Measurements from ENCODE around the gene MGAT4B.
"Not testable (repeated sequence)": the region's sequence is repeated elsewhere in the genome, so short reads cannot be mapped to it uniquely, and the experiment has no call there.

The MGAT4B gene

DNA sequence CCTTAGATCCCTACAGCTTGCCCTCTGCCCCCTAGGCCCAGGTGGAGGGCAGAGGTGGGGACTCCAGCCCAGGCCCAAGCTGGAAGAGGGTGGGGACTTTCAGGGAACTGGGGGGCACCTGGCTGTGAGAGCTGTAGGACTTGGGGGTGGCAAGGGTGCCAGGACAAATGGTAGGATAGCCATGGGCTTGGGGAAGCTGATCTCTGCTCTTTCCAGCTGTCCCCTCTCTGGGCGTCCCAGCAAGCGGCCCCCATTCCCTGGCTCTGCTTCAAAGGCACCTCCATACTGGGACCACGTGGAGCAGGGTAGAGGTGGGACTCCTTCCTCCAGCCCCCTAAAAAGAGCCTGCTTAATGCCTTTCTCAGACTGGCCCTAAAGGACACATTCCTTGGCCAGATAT is 12.5 kb downstream of the MGAT4B start:
- no peak for DNase-seq

DNA sequence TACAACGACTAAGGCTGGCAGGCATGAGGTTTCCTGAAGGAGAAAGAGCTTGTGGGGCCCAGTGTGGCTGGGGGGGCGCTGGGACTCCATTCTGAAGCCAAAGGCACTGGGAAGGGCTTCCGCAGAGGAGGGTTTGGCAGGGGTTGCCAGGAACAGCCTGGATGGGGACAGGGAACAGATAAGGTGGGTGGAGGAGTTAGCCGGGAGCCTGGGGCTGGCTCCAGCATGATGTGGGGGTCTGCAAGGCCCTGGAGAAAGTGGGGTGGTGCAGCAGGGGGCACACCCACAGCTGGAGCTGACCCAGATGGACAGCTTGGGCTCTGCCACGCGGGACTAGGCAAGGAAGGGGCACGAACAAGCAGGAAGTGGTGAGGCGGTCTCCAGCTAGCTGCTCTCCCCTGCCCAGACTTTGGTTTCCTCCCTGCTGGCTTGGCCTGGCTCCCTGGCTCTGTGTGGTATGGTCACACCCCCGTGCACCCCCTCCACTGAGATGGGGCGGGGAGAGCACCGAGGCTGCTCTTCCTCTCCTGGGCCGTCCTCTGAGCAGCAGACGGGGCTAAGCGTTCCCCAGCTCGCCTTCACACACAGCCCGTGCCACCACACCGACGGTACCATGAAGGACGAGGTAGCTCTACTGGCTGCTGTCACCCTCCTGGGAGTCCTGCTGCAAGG is 13.1 kb downstream of the MGAT4B start, which contains the start of gene LTC4S:
LTC4S (plus strand) TSS at position 519 of the 672 bp plus-strand sequence; CDS start at position 614, 95 bp downstream.
- no peak for DNase-seq

DNA sequence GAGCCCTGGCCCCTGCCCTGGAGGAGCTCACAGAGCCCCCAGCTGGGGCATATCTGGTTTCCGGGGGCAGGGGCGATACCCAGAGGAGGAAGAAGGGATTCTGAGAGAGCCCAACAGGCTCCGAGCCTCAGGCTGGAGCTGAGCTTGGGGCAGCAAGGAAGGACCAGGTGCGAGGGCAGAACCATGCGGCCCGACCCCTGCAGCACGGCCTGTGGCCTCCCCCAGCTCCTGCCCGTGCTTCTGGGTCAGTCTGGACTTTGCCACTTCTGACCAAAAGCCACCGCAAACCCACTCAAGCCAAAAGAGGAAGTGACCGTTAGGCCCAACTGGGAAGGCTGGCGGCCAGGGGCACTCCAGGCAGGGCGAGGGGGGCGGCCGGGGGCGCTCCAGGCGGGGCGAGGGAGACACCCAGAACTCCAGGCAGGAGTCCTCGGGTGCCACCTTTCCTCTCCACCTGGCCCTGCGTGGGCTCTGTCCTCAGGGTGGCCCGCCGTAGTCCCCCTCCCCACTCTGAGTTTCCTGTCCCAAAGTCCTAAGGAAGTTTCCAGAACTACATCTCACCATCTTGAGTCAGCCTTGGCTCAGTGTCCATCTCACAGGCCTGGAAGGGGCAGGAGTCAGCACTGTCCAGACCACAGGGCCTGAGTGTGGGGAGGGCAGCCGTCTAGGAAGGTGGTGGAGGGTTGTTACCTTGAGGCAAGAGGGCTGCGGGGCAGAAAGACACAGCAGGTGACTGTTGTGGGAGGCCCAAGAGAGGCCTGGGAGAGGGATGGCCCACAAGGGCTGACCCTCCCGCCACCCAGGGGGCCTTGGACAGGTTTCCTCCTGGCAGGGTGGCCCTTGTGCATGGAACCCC is 13.8 kb downstream of the MGAT4B start:
- DNase-seq, result no peak

DNA sequence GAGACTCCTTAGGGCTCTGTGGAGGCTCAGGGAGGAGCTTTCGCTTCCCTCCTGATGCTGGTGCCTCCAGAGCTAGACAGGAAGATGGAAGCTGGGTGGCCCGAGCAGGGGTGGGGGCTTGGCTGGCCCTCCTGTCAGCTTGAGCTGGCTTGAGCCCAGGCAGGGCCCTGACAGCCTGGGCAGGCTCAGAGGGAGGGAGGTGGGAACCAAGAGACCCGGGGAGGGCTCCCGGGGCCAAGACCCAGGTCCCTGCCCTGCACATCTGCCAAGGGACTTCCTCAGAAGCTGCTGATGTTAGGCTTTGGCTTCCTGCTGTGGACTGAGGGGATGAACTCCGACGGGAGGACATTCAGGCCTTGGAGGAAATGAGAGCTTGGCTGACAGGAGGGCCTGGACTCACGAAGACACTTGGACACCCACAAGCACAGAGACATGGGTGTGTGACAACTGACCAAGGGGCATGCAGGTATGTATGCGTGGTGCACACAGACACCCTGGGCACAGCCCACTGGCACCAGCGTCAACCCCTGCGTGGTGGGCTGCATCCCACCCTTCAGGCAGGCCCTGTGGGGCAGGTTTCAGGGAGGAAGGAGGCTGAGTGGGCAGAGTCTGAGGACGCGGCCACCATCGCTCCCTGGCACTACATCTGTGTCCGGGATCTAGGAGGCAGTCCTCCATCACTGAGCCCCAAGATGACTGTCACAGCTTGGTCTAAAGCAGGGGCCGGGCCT is 14.6 kb downstream of the MGAT4B start:
- DNase-seq, result no peak

DNA sequence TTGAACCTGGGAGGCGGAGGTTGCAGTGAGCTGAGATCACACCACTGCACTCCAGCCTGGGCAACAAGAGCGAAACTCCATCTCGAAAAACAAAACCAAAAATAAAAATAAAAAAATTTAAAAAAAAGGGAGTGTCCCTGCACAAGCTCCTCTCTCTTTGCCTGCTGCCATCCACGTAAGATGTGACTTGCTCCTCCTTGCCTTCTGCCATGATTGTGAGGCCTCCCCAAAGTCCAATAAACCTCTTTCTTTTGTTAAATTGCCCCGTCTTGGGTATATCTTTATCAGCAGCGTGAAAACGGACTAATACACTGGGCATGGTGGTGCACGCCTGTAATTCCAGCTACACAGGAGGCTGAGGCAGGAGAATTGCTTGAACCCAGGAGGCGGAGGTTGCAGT is 17.4 kb downstream of the MGAT4B start:
- DNase-seq, result not testable (repeated sequence)

DNA sequence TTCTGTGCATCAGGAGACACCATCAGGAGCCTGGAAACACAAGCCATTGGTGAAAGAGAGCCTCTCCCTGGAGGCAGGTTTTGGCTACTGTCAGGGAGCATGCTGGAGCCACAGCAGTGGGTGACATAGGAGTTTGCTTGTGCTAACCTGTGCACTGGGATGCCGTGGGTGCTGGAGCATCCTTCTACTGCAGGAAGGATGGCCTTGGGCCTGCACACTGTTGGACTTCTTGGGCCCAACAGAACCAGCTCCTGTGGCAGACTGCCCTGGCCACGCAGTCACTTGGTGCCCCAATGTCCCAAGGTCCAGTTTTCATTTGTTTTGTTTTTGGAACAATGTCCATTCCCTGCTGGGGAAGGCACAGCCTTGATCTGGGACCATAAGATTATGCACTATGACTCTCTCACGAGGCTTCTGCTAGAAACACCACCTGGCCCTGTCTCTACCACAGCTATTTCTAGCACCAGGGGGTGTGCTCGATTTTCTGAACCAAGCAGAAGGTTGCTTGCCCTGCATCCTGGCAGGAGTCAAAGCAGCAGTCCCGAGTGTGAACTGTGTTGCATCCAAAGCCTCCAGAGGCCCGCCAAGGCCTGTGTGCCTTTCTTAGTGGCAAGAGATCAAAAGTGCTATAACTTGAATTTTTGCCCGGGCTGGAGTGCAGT is 18.3 kb downstream of the MGAT4B start:
- DNase-seq, result no peak

DNA sequence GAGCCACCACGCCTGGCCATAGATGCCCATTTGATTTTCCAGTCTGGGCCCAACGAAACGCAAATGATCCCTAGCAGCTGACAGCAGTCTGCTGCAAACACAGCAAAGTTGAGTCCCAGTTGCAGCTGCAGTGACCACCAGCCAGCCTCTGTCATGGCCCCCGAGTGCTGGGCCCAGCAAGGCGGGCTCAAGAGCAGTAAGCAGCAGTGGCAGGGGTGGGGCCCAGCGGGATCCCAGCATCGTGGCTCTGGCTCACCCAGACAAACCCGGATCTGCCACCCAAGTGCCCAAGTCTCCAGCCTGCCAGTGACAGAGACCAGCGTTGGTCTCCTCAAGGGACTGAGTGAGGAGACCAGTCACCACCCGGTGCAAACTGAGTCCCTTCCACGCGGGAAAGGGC is 19.8 kb downstream of the MGAT4B start:
- no peak for DNase-seq

DNA sequence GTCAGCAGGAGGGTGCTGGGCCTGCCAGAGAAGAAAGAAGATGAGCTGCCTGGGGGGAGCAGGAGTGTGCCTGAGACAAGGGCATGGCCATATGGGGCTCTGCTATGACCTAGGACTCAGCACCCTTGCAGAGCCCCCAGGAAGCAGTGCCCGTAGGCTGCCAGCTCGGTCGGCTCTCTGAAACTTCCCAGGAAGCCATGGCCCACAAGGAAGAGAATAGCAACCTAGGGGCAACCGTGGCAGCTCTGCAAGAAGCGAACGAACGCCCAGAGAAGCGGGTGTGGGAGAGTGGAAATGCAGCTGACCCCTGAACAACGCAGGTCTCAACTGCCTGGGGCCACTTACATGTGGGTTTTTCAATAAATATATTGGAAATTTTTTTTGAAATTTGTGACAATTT is 23.5 kb downstream of the MGAT4B start:
- no peak for DNase-seq

DNA sequence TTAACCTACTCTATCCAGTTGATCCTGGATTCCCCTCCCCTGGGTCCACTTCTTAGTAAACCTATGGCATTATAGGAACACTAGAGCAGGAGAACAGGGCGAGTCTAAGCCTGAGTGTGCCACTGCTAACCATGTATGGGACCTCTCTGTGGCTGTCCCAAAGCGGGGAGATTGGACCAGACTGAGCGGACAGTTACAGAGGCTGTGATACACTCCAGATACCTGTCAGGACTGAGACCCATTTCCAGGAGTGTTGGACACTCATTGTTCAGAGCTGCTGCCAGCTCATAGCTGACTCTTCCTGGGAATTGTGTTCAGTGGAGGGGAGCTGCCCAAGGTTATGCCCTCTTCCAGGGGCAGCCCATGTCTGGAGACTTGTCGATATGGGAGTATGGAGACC is 24.8 kb downstream of the MGAT4B start:
- DNase-seq, result no peak

DNA sequence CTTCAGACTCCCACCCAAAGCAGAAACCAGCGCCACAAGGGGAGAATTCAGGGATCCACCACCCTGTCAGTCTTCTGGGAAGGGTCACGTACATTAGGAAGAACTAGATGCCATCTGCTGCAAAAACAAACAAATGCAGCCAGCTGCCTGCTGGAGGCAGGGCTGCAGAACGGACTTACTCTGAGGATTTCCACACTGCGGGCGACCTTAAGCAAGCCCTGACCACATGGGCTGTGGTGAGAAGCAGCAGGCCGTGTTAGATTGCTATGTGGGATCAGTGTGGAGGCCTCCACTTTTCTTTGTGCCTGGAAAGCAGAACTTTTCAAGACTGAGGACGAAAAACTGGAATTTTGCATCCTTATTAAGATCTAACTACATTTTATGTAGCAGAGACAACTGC is 26.3 kb downstream of the MGAT4B start:
- DNase-seq, result no peak

DNA sequence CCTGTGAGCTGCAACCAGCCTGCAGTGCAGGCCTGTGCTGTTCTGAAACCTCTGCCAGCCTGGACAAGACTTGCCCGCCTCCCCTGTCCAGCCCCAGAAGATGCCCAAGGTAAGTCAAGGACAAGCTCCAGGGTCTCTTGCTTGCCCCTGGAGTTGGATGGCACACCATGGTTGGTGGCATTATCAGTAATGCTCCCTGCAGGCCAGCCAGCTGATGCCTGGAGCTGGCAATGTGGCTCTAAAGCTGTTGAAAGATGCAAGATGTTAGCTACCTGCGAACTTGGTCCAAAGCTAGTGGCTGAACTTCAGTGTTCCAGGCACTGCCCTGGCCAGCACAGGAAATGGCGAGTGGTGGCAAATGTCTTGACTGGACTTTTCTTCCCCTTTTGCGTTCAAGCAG is 26.8 kb downstream of the MGAT4B start:
- no peak for DNase-seq

DNA sequence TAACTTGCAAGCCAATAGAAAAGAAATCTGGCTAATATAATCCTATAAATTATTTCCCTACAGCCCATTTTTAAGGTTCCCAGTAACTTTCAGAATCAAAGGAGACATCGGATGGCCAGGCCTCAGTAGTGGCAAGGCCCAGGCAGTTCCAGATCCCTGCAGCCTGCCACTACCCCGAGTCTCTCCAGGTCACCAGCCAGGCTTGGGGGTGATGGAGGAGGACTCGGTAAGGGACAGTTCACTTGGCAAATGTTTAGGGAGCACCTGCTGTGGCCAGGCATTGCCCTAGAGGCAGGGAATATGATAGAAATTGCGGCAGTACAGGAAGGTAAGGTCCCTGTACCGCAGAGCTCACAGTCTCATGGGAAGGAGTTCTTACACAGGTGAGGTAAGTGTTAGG is 28.1 kb downstream of the MGAT4B start:
- no peak for DNase-seq

DNA sequence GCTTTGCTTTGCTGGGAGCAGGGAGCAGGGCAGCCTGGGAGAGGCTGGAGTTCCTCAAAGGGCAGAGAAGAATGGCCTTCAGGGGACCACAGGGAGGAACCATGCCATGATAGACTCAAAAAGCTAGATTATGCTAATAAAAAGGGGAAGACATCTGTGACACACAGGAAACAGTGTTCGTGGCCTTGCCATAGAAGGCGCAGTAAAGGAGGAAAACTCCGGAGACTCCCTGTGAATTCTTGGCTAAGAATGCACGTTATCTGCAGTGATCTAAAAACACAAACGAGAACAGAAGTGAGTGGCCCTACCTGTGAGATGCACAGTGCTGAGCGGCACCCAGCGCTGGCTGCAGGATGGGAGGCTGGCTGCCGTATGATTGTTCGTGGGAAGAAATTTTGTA is 28.8 kb downstream of the MGAT4B start:
- DNase-seq, result no peak

DNA sequence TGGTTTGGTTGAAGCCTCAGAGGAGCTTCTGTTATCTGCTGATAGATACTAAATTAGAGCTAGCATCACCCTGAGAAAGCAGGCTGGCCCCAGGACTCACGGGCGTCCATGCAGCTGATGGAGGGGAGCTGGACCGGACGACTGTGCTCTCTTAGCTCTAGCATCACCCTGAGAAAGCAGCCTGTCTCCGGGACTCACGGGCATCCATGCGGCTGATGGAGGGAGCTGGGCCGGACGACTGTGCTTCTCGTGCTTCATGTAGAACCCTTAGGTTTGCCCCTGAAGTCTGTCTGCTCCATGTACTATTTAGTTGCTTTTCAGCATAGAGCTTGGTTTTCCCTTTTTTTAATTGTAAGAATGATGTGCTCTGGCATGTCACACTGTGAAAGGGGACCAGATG is 29.2 kb downstream of the MGAT4B start:
- DNase-seq, result no peak

DNA sequence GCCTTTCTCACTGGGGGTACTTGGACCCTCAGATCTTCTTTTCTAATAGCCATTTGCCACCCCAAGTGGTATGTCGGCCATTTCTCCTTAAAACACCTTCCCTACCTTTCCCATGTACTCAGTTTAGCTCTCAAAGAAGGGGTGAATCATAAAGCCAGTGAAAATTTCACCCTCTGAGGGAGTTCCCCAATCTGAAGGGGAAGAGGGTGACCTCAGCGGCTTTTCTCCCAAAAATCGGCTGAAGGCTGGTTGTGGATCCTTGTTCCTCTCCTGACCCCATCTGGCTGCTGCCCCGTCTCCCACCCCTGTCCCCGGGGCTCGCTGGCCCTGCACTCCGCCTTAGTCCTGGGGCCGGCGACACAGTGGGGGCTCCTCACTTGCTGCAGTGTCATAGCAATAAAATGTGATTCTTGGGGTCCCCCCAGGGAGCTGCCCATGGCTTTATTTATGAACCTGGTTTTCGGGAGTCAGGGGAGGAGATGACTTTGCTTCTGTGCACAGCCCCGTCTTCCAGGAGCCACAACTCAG is 30.2 kb downstream of the MGAT4B start:
- no peak for DNase-seq

DNA sequence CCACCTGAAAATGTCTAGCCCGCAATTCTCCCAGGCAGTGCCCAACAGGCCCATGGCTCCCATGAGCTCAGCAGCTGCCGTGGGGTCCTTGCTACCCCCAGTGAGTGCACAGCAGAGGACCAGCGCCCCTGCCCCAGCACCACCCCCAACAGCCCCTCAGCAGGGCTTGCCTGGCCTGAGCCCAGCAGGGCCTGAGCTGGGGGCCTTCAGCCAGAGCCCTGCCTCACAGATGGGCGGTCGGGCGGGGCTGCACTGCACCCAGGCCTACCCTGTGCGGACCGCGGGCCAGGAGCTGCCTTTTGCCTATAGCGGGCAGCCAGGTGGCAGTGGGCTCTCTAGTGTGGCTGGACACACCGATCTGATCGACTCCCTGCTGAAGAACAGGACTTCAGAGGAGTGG is 32.2 kb downstream of the MGAT4B start:
- DNase-seq, result no peak

DNA sequence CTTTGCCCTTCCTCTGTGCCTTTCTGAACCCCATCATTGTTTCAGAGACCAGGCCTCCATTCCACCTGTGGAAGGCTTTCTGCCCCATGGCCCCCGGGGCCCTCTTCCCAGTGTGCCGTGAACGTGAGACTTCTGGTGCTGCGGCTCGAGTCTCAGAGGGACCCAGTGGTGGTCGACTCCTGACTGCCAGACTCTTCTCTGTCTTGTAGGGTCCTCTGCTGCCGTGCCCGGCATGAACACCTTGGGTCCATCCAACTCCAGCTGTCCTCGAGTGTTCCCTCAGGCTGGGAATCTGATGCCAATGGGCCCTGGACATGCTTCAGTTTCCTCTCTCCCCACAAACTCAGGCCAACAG is 33.0 kb downstream of the MGAT4B start:
- DNase-seq, result no peak

DNA sequence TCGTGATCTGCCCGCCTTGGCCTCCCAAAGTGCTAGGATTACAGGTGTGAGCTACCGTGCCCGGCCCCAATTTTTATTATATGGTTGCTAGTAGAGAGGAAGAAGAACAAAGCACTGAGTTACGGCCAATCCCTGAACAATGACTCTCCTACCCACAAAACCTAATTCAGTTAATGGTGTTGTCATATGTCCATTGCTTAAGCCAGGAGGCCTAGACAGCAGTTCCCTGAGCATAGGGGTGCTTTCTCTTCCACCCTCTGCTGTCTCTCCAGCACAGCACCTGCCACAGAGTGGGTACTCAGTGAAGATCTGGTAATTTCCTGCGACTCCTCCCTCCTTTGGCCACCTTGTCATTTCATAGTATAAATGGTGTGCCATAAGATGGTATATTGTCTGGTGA is 34.3 kb downstream of the MGAT4B start:
- DNase-seq, result no peak

DNA sequence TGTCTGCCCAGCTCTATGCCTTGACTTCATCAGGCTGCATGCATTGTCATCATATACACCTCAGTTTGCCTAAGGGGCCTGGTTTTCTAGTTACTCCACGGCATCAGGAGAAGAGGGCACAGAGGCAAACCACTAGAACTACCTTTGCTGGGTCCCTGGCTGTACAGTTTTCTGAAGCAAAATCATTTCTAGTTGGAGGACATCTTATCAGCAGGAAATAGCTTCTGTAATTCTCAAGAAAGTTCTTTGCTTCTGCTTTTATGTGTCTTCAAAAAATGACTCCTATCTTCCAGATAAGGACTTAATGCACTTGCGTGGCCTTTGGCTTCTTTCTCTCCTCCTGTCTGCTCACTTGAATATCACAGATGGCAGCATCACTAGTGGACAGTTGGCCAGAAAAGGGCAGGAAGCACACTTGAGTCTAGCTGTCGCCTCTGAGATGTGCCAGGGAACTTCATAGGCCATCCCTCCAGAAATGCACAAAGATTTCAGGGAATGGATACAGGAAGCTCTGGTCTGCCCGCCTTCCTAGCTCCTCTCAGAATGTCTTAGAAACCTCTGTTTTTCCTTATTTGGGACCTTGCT is 35.3 kb downstream of the MGAT4B start:
- no peak for DNase-seq

DNA sequence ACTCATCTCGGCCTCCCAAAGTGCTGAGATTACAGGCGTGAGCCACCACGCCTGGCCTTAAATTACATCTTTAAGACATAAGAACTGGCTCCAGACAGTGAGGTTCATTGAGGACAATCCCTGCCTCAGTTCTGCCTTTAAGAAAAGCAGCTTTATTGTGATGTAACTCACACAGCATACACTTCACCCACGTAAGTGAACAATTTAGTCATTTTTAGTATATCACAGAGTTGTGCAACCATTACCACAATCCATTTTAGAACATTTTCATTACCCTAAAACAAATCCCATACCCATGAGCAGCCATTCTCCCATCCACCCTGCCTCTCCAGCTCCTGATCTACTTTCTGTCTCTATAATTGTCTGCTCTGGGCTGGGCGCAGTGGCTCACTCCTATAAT is 36.9 kb downstream of the MGAT4B start:
- DNase-seq, result no peak

DNA sequence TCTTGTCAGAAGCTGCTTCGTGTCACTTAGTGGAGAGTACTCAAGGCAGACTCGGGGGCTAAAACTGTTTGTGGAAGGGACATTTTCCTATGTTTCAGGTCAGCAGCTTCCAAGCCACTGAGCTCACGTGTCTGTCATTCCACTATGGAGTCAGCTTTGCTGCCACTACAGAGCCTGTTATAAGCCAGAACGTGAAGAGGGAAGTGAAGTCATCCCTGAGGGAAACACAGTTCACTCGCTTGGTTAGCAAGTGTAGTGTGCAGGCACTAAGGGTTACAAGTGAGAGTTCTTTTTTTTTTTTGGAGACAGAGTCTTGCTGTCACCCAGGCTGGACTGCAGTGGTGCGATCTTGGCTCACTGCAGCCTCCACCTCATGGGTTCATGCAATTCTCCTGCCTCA is 37.4 kb downstream of the MGAT4B start:
- DNase-seq, result no peak

DNA sequence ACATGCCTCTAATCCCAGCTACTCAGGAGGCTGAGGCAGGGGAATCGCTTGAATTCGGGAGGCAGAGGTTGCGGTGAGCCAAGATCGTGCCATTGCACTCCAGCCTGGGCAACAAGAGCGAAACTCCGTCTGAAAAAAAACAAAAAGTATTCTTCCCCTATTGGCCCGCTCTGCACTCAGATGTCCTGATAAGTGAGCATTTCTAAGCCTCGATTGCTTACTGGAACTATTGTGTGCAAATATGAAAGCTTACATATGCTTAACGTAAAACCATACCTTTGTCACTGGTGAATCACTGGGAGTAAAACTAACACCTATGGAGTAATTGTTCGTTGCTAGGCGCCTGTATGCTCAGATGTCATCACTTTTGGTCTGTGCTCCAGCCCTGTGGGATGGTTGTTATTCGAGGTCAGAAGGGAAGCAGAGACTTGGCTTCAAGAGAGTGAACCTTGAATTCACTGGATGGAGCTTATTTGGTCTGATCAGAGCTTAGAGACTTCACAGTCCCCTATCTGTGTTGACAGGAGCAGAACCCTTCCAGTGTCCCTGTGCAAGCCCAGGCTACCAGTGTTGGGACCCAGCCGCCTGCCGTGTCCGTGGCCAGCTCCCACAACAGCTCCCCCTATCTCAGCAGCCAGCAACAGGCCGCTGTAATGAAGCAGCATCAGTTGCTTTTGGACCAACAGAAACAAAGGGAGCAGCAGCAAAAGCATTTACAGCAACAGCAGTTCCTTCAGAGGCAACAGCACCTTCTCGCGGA is 38.2 kb downstream of the MGAT4B start:
- no peak for DNase-seq

Data from cortex of kidney (tissue), 1 donor.